ENCODE data around the gene TRIM29.

- TF ChIP-seq CTCF (IDR thresholded peaks at IDR 0.05; ENCODE audit: insufficient read depth, low read depth, low read length) (no peak), EZH2 (IDR thresholded peaks at IDR 0.05; ENCODE audit: insufficient read depth, low read length) (no peak)
These were observed 47.2 kb upstream of the TRIM29 start for GRCh38 chr11:120184946-120185705.
